ENCODE data around the gene ZC2HC1B. TPM values are rescaled to one million over a fixed set of nuclear protein-coding genes. Genes with fewer than 3 reads are reported as not detected.

The ZC2HC1B gene
- total RNA-seq, 1 experiment from 2014 or later = not detected

GRCh38 chr6:143964674-143965081 lies 100.4 kb downstream of the ZC2HC1B start:
- Histone ChIP-seq H3K9me3 (ENCODE audit: control insufficient read depth, low read depth, low read length) (no peaks in the 10 kb centered on the region), H3K23me2 (ENCODE audit: insufficient read length, low read depth, low read length, poor library complexity, severe bottlenecking) (no peaks in the 10 kb centered on the region), H3K23ac (ENCODE audit: insufficient read length, low read depth, low read length) (no peak overlapping the region), H3K18ac (ENCODE audit: insufficient read length, low read depth, low read length) (no peak overlapping the region), H2AK5ac (ENCODE audit: insufficient read length, low read length) (no peak overlapping the region), H4K91ac (ENCODE audit: insufficient read length, low read depth, low read length) (no peak overlapping the region), H3K14ac (ENCODE audit: insufficient read depth, low read length) (no peak overlapping the region), H2BK12ac (ENCODE audit: insufficient read length, low read depth, low read length) (no peak overlapping the region), H3K56ac (ENCODE audit: insufficient read length, low read depth, low read length) (no peak overlapping the region), H2BK15ac (ENCODE audit: low read depth, low read length) (no peak overlapping the region), H2BK120ac (ENCODE audit: low read depth, low read length, poor library complexity, severe bottlenecking) (no peak overlapping the region), H3K27me3 (ENCODE audit: insufficient read depth, low read length) (peaks cover 88% of the 10 kb centered on the region), H2AFZ (ENCODE audit: low read length) (no peak overlapping the region), H3K27ac (ENCODE audit: insufficient read length, low read depth, low read length) (no peak overlapping the region), H3K79me2 (ENCODE audit: insufficient read depth, low read length) (no peaks in the 10 kb centered on the region), H3K4me2 (ENCODE audit: insufficient read depth, insufficient read length, low read length) (no peak overlapping the region), H2BK5ac (ENCODE audit: insufficient read length, low read length) (no peak overlapping the region), H4K8ac (replicated peaks; ENCODE audit: insufficient read length, low read depth, low read length) (no peak overlapping the region), H4K20me1 (ENCODE audit: control insufficient read depth, insufficient read depth, insufficient read length) (no peaks in the 10 kb centered on the region), H3T11ph (ENCODE audit: low read length) (no peak overlapping the region), H2BK20ac (ENCODE audit: low read depth, low read length, poor library complexity, severe bottlenecking) (no peak overlapping the region), H3K9ac (ENCODE audit: extremely low read depth, insufficient read length, low read length) (no peak overlapping the region), H3K4me1 (ENCODE audit: insufficient read depth, low read length) (peaks cover 11% of the 10 kb centered on the region; the same call in 1 of the 2 replicates), H4K5ac (ENCODE audit: insufficient read length, low read depth, low read length) (no peak overlapping the region), H3K79me1 (ENCODE audit: insufficient read depth, low read depth, low read length, poor library complexity, severe bottlenecking) (no peaks in the 10 kb centered on the region), H3K4ac (ENCODE audit: low read depth, low read length) (no peak overlapping the region)
- Mint-ChIP-seq H3K27ac (no peak overlapping the region; a peak in 1 of 7 replicates), H3K4me1 (peaks cover 67 to 72% of the 10 kb centered on the region in 2 experiments), H3K27me3 (ENCODE audit: low read depth) (no peaks in the 10 kb centered on the region; the same call in 1 of the 2 replicates), H3K9me3 (peaks cover 0 to 12% of the 10 kb centered on the region in 2 experiments; a peak in 2 of 5 replicates), H3K4me3 (0 out of 5 replicates have a peak overlapping the region, but pooled peaks of 1 of the 2 experiments have one; percentile 47), H3K36me3 (ENCODE audit: insufficient read depth in 1 of 3, low read depth in 3 of 3) (no peaks in the 10 kb centered on the region)
- no peak for DNase-seq
- WGBS (ENCODE audit: extremely low coverage, insufficient read length, low lambda C conversion rate) = no CpG with 5 or more reads among the region's 6 CpGs
- no peak for TF ChIP-seq CTCF (conservative IDR thresholded peaks at IDR 0.05)
